ENCODE measurements around the gene NOVA2.

The NOVA2 gene

GRCh38 chr19:45973553-45974338 is at the start of gene NOVA2:
Gene NOVA2 (minus strand): TSS chr19:45973865. CDS start chr19:45973351, 514 bp downstream.
- H3K27me3 ChIP-seq (ENCODE audit: control insufficient read depth in 1 of 2, insufficient read depth in 2 of 2, low read length in 2 of 2): peaks cover 54 to 59% of the 10 kb centered on the region in 2 donors

DNA sequence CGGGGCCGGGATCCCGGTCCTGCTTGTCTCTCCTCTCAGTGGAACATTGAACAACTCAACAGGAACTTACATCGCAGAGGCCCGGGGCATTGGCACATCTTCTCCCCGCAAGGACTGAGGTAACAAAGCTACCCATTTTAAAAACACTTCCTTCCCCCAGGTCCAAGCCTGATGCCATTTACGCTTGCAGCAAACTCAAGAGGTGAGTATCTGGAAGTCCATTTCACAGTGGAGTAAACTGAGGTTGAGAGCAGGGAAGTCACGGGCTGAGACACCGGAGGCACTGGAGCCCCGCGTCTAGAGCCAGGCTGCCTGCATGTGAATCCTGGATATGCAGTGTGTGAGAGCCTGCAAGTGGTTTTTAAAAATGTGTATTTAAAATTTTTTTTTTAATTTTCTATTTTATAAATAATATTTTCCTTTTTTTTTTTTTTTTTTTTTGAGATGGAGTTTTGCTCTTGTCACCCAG is 49.7 kb upstream of the NOVA2 start:
- H3K36me3 ChIP-seq (ENCODE audit: control insufficient read depth in 2 of 2, insufficient read depth in 2 of 2, low read length in 2 of 2): peaks cover 0 to 3% of the 10 kb centered on the region in 2 donors
- no peaks in the 10 kb centered on the region for H3K4me1 ChIP-seq (ENCODE audit: control insufficient read depth, insufficient read depth, low read length)
- H3K4me3 ChIP-seq (ENCODE audit: low read length in 2 of 2): no peak overlapping the region
- no peak overlapping the region for H3K27ac ChIP-seq (ENCODE audit: low read length)
- H3K27me3 ChIP-seq (ENCODE audit: control insufficient read depth in 1 of 2, insufficient read depth in 2 of 2, low read length in 2 of 2): peaks cover 25 to 33% of the 10 kb centered on the region in 2 donors
- no peak overlapping the region for H3K9ac ChIP-seq (ENCODE audit: low read length in 2 of 2)
- H3K9me3 ChIP-seq (ENCODE audit: control insufficient read depth in 2 of 2, low read length in 2 of 2): no peaks in the 10 kb centered on the region

More at GRCh38 chr19:45973553-45974338, at the start of gene NOVA2:
- Histone ChIP-seq H3K36me3 (ENCODE audit: control insufficient read depth in 2 of 2, insufficient read depth in 2 of 2, low read length in 2 of 2) (no peaks in the 10 kb centered on the region), H3K27ac (ENCODE audit: low read length) (no peak within 1 kb of the TSS), H3K9me3 (ENCODE audit: control insufficient read depth in 2 of 2, low read length in 2 of 2) (no peaks in the 10 kb centered on the region), H3K4me3 (ENCODE audit: low read length in 2 of 2) (peak within 1 kb of the TSS in 1 of 2 donors; percentile 54), H3K4me1 (ENCODE audit: control insufficient read depth, insufficient read depth, low read length) (peaks cover 2% of the 10 kb centered on the region), H3K9ac (ENCODE audit: low read length in 2 of 2) (no peak within 1 kb of the TSS)

GRCh38 chr19:46022431-46023310 is 49.0 kb upstream of the NOVA2 start, which contains the start of gene PGLYRP1:
Gene PGLYRP1 (minus strand): TSS chr19:46023053. CDS start chr19:46023021, 32 bp downstream.
- no peak within 1 kb of the TSS for H3K9ac ChIP-seq (ENCODE audit: low read length in 2 of 2)
- no peaks in the 10 kb centered on the region for H3K9me3 ChIP-seq (ENCODE audit: control insufficient read depth in 2 of 2, low read length in 2 of 2)
- no peak within 1 kb of the TSS for H3K27ac ChIP-seq (ENCODE audit: low read length)
- H3K27me3 ChIP-seq (ENCODE audit: control insufficient read depth in 1 of 2, insufficient read depth in 2 of 2, low read length in 2 of 2): peaks cover 25 to 33% of the 10 kb centered on the region in 2 donors
- H3K4me1 ChIP-seq (ENCODE audit: control insufficient read depth, insufficient read depth, low read length): no peaks in the 10 kb centered on the region
- peaks cover 0 to 3% of the 10 kb centered on the region in 2 donors for H3K36me3 ChIP-seq (ENCODE audit: control insufficient read depth in 2 of 2, insufficient read depth in 2 of 2, low read length in 2 of 2)
- H3K4me3 ChIP-seq (ENCODE audit: low read length in 2 of 2): no peak within 1 kb of the TSS

DNA sequence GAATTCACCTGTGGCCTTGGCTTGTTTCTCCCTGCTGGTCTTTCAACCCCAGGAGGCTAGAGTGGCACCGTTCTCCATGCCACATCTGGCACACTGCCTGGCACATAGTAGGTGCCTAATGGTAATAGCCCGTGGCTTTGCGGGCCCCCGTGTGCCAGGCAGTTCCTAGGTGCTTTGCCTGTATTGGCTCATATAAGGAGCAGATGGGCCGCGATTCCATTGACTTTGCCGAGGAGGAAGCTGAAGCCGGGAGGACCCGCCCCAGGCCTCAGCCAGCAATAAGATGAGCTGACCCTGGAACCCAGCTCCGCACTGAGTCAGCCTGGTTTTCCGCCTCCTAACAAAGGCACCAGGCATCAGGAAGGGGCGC is 48.4 kb upstream of the NOVA2 start:
- Histone ChIP-seq H3K9me3 (ENCODE audit: control insufficient read depth in 2 of 2, low read length in 2 of 2) (no peaks in the 10 kb centered on the region), H3K36me3 (ENCODE audit: control insufficient read depth in 2 of 2, insufficient read depth in 2 of 2, low read length in 2 of 2) (peaks cover 0 to 3% of the 10 kb centered on the region in 2 donors), H3K27ac (ENCODE audit: low read length) (no peak overlapping the region), H3K9ac (ENCODE audit: low read length in 2 of 2) (no peak overlapping the region), H3K4me1 (ENCODE audit: control insufficient read depth, insufficient read depth, low read length) (no peaks in the 10 kb centered on the region), H3K27me3 (ENCODE audit: control insufficient read depth in 1 of 2, insufficient read depth in 2 of 2, low read length in 2 of 2) (peaks cover 25 to 33% of the 10 kb centered on the region in 2 donors), H3K4me3 (ENCODE audit: low read length in 2 of 2) (no peak overlapping the region)

GRCh38 chr19:46021531-46022041 is 47.9 kb upstream of the NOVA2 start:
- no peak overlapping the region for H3K4me3 ChIP-seq (ENCODE audit: low read length in 2 of 2)
- peaks cover 22 to 30% of the 10 kb centered on the region in 2 donors for H3K27me3 ChIP-seq (ENCODE audit: control insufficient read depth in 1 of 2, insufficient read depth in 2 of 2, low read length in 2 of 2)
- no peaks in the 10 kb centered on the region for H3K9me3 ChIP-seq (ENCODE audit: control insufficient read depth in 2 of 2, low read length in 2 of 2)
- H3K9ac ChIP-seq (ENCODE audit: low read length in 2 of 2): no peak overlapping the region
- H3K36me3 ChIP-seq (ENCODE audit: control insufficient read depth in 2 of 2, insufficient read depth in 2 of 2, low read length in 2 of 2): peaks cover 0 to 3% of the 10 kb centered on the region in 2 donors
- H3K27ac ChIP-seq (ENCODE audit: low read length): no peak overlapping the region
- peaks cover under 1% of the 10 kb centered on the region for H3K4me1 ChIP-seq (ENCODE audit: control insufficient read depth, insufficient read depth, low read length)

- Histone ChIP-seq H3K27me3 (ENCODE audit: control insufficient read depth in 1 of 2, insufficient read depth in 2 of 2, low read length in 2 of 2) (peaks cover 19 to 29% of the 10 kb centered on the region in 2 donors), H3K9ac (ENCODE audit: low read length in 2 of 2) (no peak overlapping the region)
Observed at GRCh38 chr19:46020819-46021125, 47.1 kb upstream of the NOVA2 start.

GRCh38 chr19:46019270-46019669 is 45.6 kb upstream of the NOVA2 start:
- H3K4me1 ChIP-seq (ENCODE audit: control insufficient read depth, insufficient read depth, low read length): peaks cover 20% of the 10 kb centered on the region
- no peak overlapping the region for H3K27ac ChIP-seq (ENCODE audit: low read length)
- peaks cover 28 to 42% of the 10 kb centered on the region in 2 donors for H3K27me3 ChIP-seq (ENCODE audit: control insufficient read depth in 1 of 2, insufficient read depth in 2 of 2, low read length in 2 of 2)
- H3K4me3 ChIP-seq (ENCODE audit: low read length in 2 of 2): no peak overlapping the region
- peaks cover 0 to 3% of the 10 kb centered on the region in 2 donors for H3K36me3 ChIP-seq (ENCODE audit: control insufficient read depth in 2 of 2, insufficient read depth in 2 of 2, low read length in 2 of 2)
- no peaks in the 10 kb centered on the region for H3K9me3 ChIP-seq (ENCODE audit: control insufficient read depth in 2 of 2, low read length in 2 of 2)
- no peak overlapping the region for H3K9ac ChIP-seq (ENCODE audit: low read length in 2 of 2)

More at GRCh38 chr19:46020819-46021125, 47.1 kb upstream of the NOVA2 start:
- no peak overlapping the region for H3K4me3 ChIP-seq (ENCODE audit: low read length in 2 of 2)
- H3K27ac ChIP-seq (ENCODE audit: low read length): no peak overlapping the region
- H3K9me3 ChIP-seq (ENCODE audit: control insufficient read depth in 2 of 2, low read length in 2 of 2): no peaks in the 10 kb centered on the region
- peaks cover 0 to 3% of the 10 kb centered on the region in 2 donors for H3K36me3 ChIP-seq (ENCODE audit: control insufficient read depth in 2 of 2, insufficient read depth in 2 of 2, low read length in 2 of 2)
- H3K4me1 ChIP-seq (ENCODE audit: control insufficient read depth, insufficient read depth, low read length): peaks cover 8% of the 10 kb centered on the region

GRCh38 chr19:46018729-46019251 is 45.1 kb upstream of the NOVA2 start:
- H3K4me3 ChIP-seq (ENCODE audit: low read length in 2 of 2): no peak overlapping the region
- no peaks in the 10 kb centered on the region for H3K9me3 ChIP-seq (ENCODE audit: control insufficient read depth in 2 of 2, low read length in 2 of 2)
- H3K36me3 ChIP-seq (ENCODE audit: control insufficient read depth in 2 of 2, insufficient read depth in 2 of 2, low read length in 2 of 2): peaks cover 0 to 3% of the 10 kb centered on the region in 2 donors
- no peak overlapping the region for H3K27ac ChIP-seq (ENCODE audit: low read length)
- H3K4me1 ChIP-seq (ENCODE audit: control insufficient read depth, insufficient read depth, low read length): peaks cover 20% of the 10 kb centered on the region
- peaks cover 25 to 38% of the 10 kb centered on the region in 2 donors for H3K27me3 ChIP-seq (ENCODE audit: control insufficient read depth in 1 of 2, insufficient read depth in 2 of 2, low read length in 2 of 2)
- no peak overlapping the region for H3K9ac ChIP-seq (ENCODE audit: low read length in 2 of 2)

DNA sequence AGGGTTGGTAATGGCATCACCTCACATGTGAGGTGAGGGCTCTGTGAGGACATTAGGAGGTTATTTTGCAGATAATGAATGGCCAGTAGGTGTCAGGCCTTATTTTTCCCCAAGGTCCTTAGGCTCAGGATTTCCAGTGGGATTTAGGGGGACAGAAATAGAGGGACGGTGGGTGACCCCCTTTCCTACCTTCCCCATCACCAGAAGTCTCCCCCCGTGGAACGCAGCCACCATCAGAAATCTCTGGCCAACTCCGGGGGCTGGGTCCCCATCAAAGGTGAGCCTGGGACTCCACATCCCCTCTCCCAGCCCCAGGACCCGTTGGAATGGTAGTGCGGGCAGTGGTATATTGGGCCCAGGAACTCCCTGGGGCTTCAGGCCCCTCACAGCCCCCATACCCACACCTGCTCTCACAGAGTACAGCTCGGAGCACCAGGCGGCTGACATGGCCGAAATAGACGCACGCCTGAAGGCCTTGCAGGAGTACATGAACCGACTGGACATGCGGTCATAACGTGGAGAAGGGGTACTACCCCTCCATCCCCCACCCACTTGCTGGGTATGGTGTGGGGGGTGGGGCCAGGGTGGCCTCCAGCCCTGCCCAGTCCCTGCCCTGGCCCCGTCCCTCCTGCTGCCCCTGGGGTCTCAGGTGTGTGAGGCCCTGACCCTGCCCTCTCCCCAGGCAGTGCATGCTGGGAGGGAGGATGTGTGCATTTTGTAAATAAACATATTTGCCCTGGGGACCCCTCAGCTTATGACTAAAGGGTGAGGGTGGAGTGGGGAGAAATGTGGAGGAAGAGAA is 44.4 kb upstream of the NOVA2 start:
- H3K4me3 ChIP-seq (ENCODE audit: low read length in 2 of 2): no peak overlapping the region
- H3K36me3 ChIP-seq (ENCODE audit: control insufficient read depth in 2 of 2, insufficient read depth in 2 of 2, low read length in 2 of 2): peaks cover 0 to 3% of the 10 kb centered on the region in 2 donors
- no peak overlapping the region for H3K9ac ChIP-seq (ENCODE audit: low read length in 2 of 2)
- H3K27me3 ChIP-seq (ENCODE audit: control insufficient read depth in 1 of 2, insufficient read depth in 2 of 2, low read length in 2 of 2): peaks cover 23 to 35% of the 10 kb centered on the region in 2 donors
- H3K4me1 ChIP-seq (ENCODE audit: control insufficient read depth, insufficient read depth, low read length): peaks cover 20% of the 10 kb centered on the region
- H3K9me3 ChIP-seq (ENCODE audit: control insufficient read depth in 2 of 2, low read length in 2 of 2): no peaks in the 10 kb centered on the region
- no peak overlapping the region for H3K27ac ChIP-seq (ENCODE audit: low read length)

DNA sequence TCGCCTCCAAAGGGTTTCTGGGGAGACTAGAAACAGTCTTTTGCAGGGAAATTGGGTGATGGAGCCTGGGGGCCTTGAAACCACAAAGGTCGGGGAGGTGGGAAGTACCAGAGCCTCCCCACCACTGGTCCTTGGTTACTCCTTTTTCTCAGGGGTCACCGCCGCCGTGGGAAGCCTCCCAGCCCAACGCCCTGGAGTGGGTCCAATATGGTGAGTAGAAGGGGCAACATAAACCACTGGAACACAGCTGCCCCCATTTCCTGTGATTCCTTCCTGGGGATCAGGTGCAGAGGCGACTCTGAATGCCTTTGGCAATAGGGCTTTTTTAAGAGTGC is 43.4 kb upstream of the NOVA2 start:
- Histone ChIP-seq H3K9ac (ENCODE audit: low read length in 2 of 2) (no peak overlapping the region), H3K27me3 (ENCODE audit: control insufficient read depth in 1 of 2, insufficient read depth in 2 of 2, low read length in 2 of 2) (peaks cover 20 to 28% of the 10 kb centered on the region in 2 donors), H3K27ac (ENCODE audit: low read length) (no peak overlapping the region), H3K36me3 (ENCODE audit: control insufficient read depth in 2 of 2, insufficient read depth in 2 of 2, low read length in 2 of 2) (peaks cover 0 to 3% of the 10 kb centered on the region in 2 donors), H3K4me3 (ENCODE audit: low read length in 2 of 2) (no peak overlapping the region), H3K4me1 (ENCODE audit: control insufficient read depth, insufficient read depth, low read length) (peaks cover 20% of the 10 kb centered on the region), H3K9me3 (ENCODE audit: control insufficient read depth in 2 of 2, low read length in 2 of 2) (no peaks in the 10 kb centered on the region)
